Measurements from ENCODE around the gene FILIP1L. TPM values are rescaled to one million over a fixed set of nuclear protein-coding genes. Genes with fewer than 3 reads are reported as not detected.

FILIP1L gene
- total RNA-seq, 1 experiment from 2014 or later = 0.07 TPM

GRCh38 chr3:99934975-99935797 lies 179.1 kb downstream of the FILIP1L start:
- Histone ChIP-seq H2BK12ac (ENCODE audit: insufficient read length, low read depth, low read length) (no peak overlapping the region), H3K14ac (ENCODE audit: insufficient read depth, low read length) (no peak overlapping the region), H2AK5ac (ENCODE audit: insufficient read length, low read length) (no peak overlapping the region), H3K79me2 (ENCODE audit: insufficient read depth, low read length) (peaks cover 2% of the 10 kb centered on the region; the same call in 1 of the 2 replicates), H3K4ac (ENCODE audit: low read depth, low read length) (no peak overlapping the region), H4K91ac (ENCODE audit: insufficient read length, low read depth, low read length) (no peak overlapping the region), H3K23me2 (ENCODE audit: insufficient read length, low read depth, low read length, poor library complexity, severe bottlenecking) (no peaks in the 10 kb centered on the region), H3K79me1 (ENCODE audit: insufficient read depth, low read depth, low read length, poor library complexity, severe bottlenecking) (no peaks in the 10 kb centered on the region), H3K4me1 (ENCODE audit: insufficient read depth, low read length) (peaks cover 4% of the 10 kb centered on the region; the same call in 1 of the 2 replicates), H4K20me1 (ENCODE audit: control insufficient read depth, insufficient read depth, insufficient read length) (no peaks in the 10 kb centered on the region), H3K56ac (ENCODE audit: insufficient read length, low read depth, low read length) (no peak overlapping the region), H4K5ac (ENCODE audit: insufficient read length, low read depth, low read length) (no peak overlapping the region), H2AFZ (ENCODE audit: low read length) (no peak overlapping the region), H2BK15ac (ENCODE audit: low read depth, low read length) (no peak overlapping the region), H3K9ac (ENCODE audit: extremely low read depth, insufficient read length, low read length) (no peak overlapping the region), H3K23ac (ENCODE audit: insufficient read length, low read depth, low read length) (no peak overlapping the region), H3T11ph (ENCODE audit: low read length) (no peak overlapping the region), H2BK5ac (ENCODE audit: insufficient read length, low read length) (no peak overlapping the region), H2BK120ac (ENCODE audit: low read depth, low read length, poor library complexity, severe bottlenecking) (no peak overlapping the region), H4K8ac (replicated peaks; ENCODE audit: insufficient read length, low read depth, low read length) (no peak overlapping the region), H3K27me3 (ENCODE audit: insufficient read depth, low read length) (no peaks in the 10 kb centered on the region), H3K18ac (ENCODE audit: insufficient read length, low read depth, low read length) (no peak overlapping the region), H3K9me3 (ENCODE audit: control insufficient read depth, low read depth, low read length) (no peaks in the 10 kb centered on the region), H3K27ac (ENCODE audit: insufficient read length, low read depth, low read length) (no peak overlapping the region), H3K4me2 (ENCODE audit: insufficient read depth, insufficient read length, low read length) (no peak overlapping the region), H2BK20ac (ENCODE audit: low read depth, low read length, poor library complexity, severe bottlenecking) (peak overlapping the region; percentile 75)
- Mint-ChIP-seq H3K36me3 (ENCODE audit: insufficient read depth in 1 of 3, low read depth in 3 of 3) (no peaks in the 10 kb centered on the region), H3K9me3 (no peaks in the 10 kb centered on the region), H3K27me3 (ENCODE audit: low read depth) (no peaks in the 10 kb centered on the region), H3K4me3 (no peak overlapping the region), H3K27ac (peak overlapping the region in 1 of 3 experiments; percentile 32; a peak in 3 of 7 replicates), H3K4me1 (peaks cover 15 to 19% of the 10 kb centered on the region in 2 experiments)
- no CpG with 5 or more reads among the region's 4 CpGs for WGBS (ENCODE audit: extremely low coverage, insufficient read length, low lambda C conversion rate)
- no peak for DNase-seq
- TF ChIP-seq CTCF (conservative IDR thresholded peaks at IDR 0.05) = no peak
